ENCODE measurements around the gene NPDC1. TPM values are rescaled to one million over a fixed set of nuclear protein-coding genes. Genes with fewer than 3 reads are reported as not detected.

NPDC1 gene
- polyA plus RNA-seq, 1 experiment, result 8.9 TPM

GRCh38 chr9:137002646-137003041 lies 43.3 kb downstream of the NPDC1 start:
- Histone ChIP-seq H3K27me3 (ENCODE audit: control insufficient read depth, insufficient read depth, low read length) (peaks cover 5% of the 10 kb centered on the region), H3K4me3 (ENCODE audit: low read depth, low read length) (no peak overlapping the region), H3K9me3 (ENCODE audit: control insufficient read depth, insufficient read depth, low read length) (peaks cover 9% of the 10 kb centered on the region; the same call in 1 of the 2 replicates), H3K27ac (ENCODE audit: low read depth, low read length) (no peak overlapping the region)
- ChIA-PET POLR2A (no interaction called here), CTCF (interaction anchor here (3.1 kb wide), 1 partner anchor 27 kb away, joined by 9 read pairs; no protein-coding TSS in a partner anchor)
- TF ChIP-seq, protein P1, sequence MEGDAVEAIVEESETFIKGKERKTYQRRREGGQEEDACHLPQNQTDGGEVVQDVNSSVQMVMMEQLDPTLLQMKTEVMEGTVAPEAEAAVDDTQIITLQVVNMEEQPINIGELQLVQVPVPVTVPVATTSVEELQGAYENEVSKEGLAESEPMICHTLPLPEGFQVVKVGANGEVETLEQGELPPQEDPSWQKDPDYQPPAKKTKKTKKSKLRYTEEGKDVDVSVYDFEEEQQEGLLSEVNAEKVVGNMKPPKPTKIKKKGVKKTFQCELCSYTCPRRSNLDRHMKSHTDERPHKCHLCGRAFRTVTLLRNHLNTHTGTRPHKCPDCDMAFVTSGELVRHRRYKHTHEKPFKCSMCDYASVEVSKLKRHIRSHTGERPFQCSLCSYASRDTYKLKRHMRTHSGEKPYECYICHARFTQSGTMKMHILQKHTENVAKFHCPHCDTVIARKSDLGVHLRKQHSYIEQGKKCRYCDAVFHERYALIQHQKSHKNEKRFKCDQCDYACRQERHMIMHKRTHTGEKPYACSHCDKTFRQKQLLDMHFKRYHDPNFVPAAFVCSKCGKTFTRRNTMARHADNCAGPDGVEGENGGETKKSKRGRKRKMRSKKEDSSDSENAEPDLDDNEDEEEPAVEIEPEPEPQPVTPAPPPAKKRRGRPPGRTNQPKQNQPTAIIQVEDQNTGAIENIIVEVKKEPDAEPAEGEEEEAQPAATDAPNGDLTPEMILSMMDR (IDR thresholded peaks at IDR 0.05; ENCODE audit: low read depth, low read length), result no peak
- no peak for DNase-seq (ENCODE audit: low read depth, low spot score)

GRCh38 chr9:137001857-137002645 lies 43.9 kb downstream of the NPDC1 start:
- Histone ChIP-seq H3K27me3 (ENCODE audit: control insufficient read depth, insufficient read depth, low read length) (peaks cover 5% of the 10 kb centered on the region), H3K4me3 (ENCODE audit: low read depth, low read length) (no peak overlapping the region), H3K9me3 (ENCODE audit: control insufficient read depth, insufficient read depth, low read length) (peaks cover 9% of the 10 kb centered on the region; the same call in 1 of the 2 replicates), H3K27ac (ENCODE audit: low read depth, low read length) (no peak overlapping the region)
- ChIA-PET POLR2A (interaction anchor here (0.5 kb wide), 1 partner anchor 10 kb away, joined by 3 read pairs; no protein-coding TSS in a partner anchor), CTCF (interaction anchor here (0.6 to 3.1 kb wide), 3 partner anchors 28 to 54 kb away, joined by 3 to 9 read pairs (median 6); no protein-coding TSS in a partner anchor)
- DNase-seq (ENCODE audit: low read depth, low spot score), result no peak
- TF ChIP-seq, protein P1 (IDR thresholded peaks at IDR 0.05; ENCODE audit: low read depth, low read length), result no peak

DNA sequence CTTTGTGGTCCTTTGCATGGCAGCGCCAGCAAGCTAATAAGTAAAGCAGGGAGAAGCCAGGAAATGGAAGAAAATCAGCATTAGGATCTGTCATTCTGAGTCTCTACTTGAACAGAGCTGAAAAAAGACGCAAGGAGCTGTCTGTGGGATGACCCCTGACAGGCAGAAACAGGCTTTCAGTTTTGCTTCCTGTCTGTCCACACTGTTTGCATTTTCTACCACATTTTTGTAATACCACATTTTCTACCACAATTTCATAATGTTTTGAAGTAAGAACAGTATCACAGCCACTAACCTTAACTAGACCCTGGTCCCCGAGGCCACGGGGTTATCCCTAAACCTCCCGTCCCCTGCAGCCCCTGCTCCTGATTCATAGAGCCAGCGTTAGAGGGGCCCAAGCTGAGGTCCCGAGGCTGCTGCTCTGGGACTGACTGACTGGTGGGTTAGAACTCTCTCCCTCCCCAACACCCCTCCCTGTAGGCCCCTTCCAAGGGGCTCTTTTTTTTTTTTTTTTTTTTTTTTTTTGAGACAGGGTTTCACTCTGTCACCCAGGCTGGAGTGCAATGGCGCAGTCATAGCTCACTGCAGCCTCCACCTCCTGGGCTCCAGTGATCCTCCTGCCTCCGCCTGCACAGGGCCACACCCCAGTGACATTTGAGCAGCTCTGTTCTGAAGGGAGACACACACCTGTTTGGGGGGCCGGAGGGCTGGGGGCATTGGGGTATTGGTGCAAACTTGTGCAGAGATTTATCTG lies 45.6 kb downstream of the NPDC1 start:
- Histone ChIP-seq H3K4me3 (ENCODE audit: low read depth, low read length) (no peak overlapping the region), H3K27me3 (ENCODE audit: control insufficient read depth, insufficient read depth, low read length) (peaks cover 5% of the 10 kb centered on the region), H3K9me3 (ENCODE audit: control insufficient read depth, insufficient read depth, low read length) (peaks cover 2% of the 10 kb centered on the region; the same call in 1 of the 2 replicates), H3K27ac (ENCODE audit: low read depth, low read length) (no peak overlapping the region)
- ChIA-PET POLR2A (interaction anchor here (1.5 kb wide), 1 partner anchor 9 kb away, joined by 4 read pairs; no protein-coding TSS in a partner anchor), CTCF (interaction anchor here (0.6 to 3.1 kb wide), 8 partner anchors 29 to 158 kb away, joined by 3 to 13 read pairs (median 3); partner anchors contain the start of gene AJM1)
- TF ChIP-seq, protein P1 (IDR thresholded peaks at IDR 0.05; ENCODE audit: low read depth, low read length), result no peak
- peak; percentile 47 for DNase-seq (ENCODE audit: low read depth, low spot score)

- peaks cover 4% of the 10 kb centered on the region for H3K27me3 ChIP-seq (ENCODE audit: control insufficient read depth, insufficient read depth, low read length)
Measured at GRCh38 chr9:136997830-136998234, 48.1 kb downstream of the NPDC1 start.

More at GRCh38 chr9:136997830-136998234, 48.1 kb downstream of the NPDC1 start:
- TF ChIP-seq, protein P1 (IDR thresholded peaks at IDR 0.05; ENCODE audit: low read depth, low read length), result no peak
- H3K9me3 ChIP-seq (ENCODE audit: control insufficient read depth, insufficient read depth, low read length), result no peaks in the 10 kb centered on the region; the same call in 1 of the 2 replicates
- DNase-seq (ENCODE audit: low read depth, low spot score), result no peak
- no peak overlapping the region for H3K4me3 ChIP-seq (ENCODE audit: low read depth, low read length)
- no peak overlapping the region for H3K27ac ChIP-seq (ENCODE audit: low read depth, low read length)
- ChIA-PET CTCF (no interaction called here), POLR2A (no interaction called here)
